Tibial artery (tissue), 4 donors: ENCODE results near the gene KCMF1.

ENCODE experiments used
- DNase-seq, 2 donors: peaks; one replicate each; pipeline ENCODE4 v3.0.0-alpha.2; 2019
- H3K27ac ChIP-seq, 2 donors: fragments of 200-600 bp; sonication (generic) in 1 of 2; 1 replicate in 1 of 2; 2 replicates in 1 of 2; pipeline ENCODE4 v1.5.1; 2018 to 2019; ENCODE audit warnings: mild to moderate bottlenecking in 1 of 2
- H3K27me3 ChIP-seq, 2 donors: fragments of 200-600 bp; sonication (generic) in 1 of 2; one replicate each; pipeline versions ENCODE4 v1.5.1 to v1.6.0; 2016 to 2019
- H3K36me3 ChIP-seq, 3 donors: fragments of 200-600 bp; sonication (generic) in 2 of 3; one replicate each; pipeline ENCODE4 v1.5.1; 2016 to 2019; ENCODE audit warnings: mild to moderate bottlenecking in 2 of 3
- H3K4me1 ChIP-seq, 4 donors: fragments of 200-600 bp; sonication (generic) in 2 of 4; 1 replicate in 3 of 4; 2 replicates in 1 of 4; pipeline ENCODE4 v1.5.1; 2016 to 2019
- H3K4me3 ChIP-seq, 2 donors: fragments of 200-600 bp; sonication (generic) in 1 of 2; 1 replicate in 1 of 2; 2 replicates in 1 of 2; pipeline ENCODE4 v1.5.1; 2018 to 2019; ENCODE audit warnings: mild to moderate bottlenecking in 2 of 2
- H3K9me3 ChIP-seq, 3 donors: fragments of 200-600 bp; sonication (generic) in 1 of 3; one replicate each; pipeline ENCODE4 v1.5.1; 2016 to 2019
- intact Hi-C: fragments of 100-400 bp; cut with DNase I; formaldehyde crosslinking; loops from one replicate; pipeline ENCODE4 v1.15.0; 2023; ENCODE audit warnings: low total_unique reads
- TF ChIP-seq, protein P1 (sequence below), 2 experiments: fragments of 200-600 bp in 1 of 2; fragments of 450-650 bp in 1 of 2; IDR thresholded peaks; one replicate each; pipeline ENCODE4 v1.5.1; 2017 to 2019; ENCODE audit warnings: antibody characterized with exemption in 2 of 2, mild to moderate bottlenecking in 1 of 2, moderate library complexity in 1 of 2

Gene KCMF1

GRCh38 chr2:85064927-85065577, 94.1 kb downstream of the KCMF1 start:
- H3K27ac ChIP-seq = no peak overlapping the region
- TF ChIP-seq, protein P1, sequence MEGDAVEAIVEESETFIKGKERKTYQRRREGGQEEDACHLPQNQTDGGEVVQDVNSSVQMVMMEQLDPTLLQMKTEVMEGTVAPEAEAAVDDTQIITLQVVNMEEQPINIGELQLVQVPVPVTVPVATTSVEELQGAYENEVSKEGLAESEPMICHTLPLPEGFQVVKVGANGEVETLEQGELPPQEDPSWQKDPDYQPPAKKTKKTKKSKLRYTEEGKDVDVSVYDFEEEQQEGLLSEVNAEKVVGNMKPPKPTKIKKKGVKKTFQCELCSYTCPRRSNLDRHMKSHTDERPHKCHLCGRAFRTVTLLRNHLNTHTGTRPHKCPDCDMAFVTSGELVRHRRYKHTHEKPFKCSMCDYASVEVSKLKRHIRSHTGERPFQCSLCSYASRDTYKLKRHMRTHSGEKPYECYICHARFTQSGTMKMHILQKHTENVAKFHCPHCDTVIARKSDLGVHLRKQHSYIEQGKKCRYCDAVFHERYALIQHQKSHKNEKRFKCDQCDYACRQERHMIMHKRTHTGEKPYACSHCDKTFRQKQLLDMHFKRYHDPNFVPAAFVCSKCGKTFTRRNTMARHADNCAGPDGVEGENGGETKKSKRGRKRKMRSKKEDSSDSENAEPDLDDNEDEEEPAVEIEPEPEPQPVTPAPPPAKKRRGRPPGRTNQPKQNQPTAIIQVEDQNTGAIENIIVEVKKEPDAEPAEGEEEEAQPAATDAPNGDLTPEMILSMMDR (IDR thresholded peaks at IDR 0.05) = no peak
- intact Hi-C loops = no loop called here

GRCh38 chr2:85066006-85066740, 95.2 kb downstream of the KCMF1 start:
- H3K36me3 ChIP-seq = no peaks in the 10 kb centered on the region
- no peak for DNase-seq
- no peak overlapping the region for H3K4me3 ChIP-seq
- H3K27me3 ChIP-seq = peaks cover 0 to 28% of the 10 kb centered on the region in 2 donors
- TF ChIP-seq, protein P1 (IDR thresholded peaks at IDR 0.05) = no peak
- H3K4me1 ChIP-seq = peaks cover 0 to 5% (median 1%) of the 10 kb centered on the region in 4 donors
- H3K27ac ChIP-seq = no peak overlapping the region
- intact Hi-C loops = no loop called here
- no peaks in the 10 kb centered on the region for H3K9me3 ChIP-seq

More at GRCh38 chr2:85064927-85065577, 94.1 kb downstream of the KCMF1 start:
- Histone ChIP-seq H3K36me3 (no peaks in the 10 kb centered on the region), H3K27me3 (peaks cover 0 to 28% of the 10 kb centered on the region in 2 donors), H3K4me1 (peaks cover 0 to 5% (median 1%) of the 10 kb centered on the region in 4 donors), H3K9me3 (no peaks in the 10 kb centered on the region), H3K4me3 (no peak overlapping the region)
- no peak for DNase-seq

DNA sequence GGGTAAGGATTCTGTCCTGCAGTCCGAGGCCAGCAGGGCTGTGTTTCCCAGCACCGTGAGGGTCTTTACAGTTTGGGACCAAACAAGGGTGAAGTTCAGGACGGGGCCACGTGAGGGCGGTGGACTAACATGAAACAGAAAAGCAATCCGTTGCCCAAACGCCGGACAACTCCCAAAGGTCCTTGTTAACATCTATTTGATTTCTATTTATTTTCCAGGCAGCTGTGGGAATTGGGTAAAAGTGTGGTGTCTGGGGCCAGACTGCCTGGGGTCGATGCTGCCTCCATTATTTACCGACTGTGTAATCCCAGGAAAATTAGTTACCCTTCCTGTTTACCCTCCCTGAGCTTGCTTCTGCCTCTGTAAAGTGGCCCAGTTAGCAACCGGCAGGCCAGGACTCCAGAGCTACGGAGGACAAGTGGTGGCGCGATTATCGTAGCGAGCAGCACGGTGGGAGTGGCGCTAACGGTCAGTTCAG, 96.0 kb downstream of the KCMF1 start:
- no peak overlapping the region for H3K27ac ChIP-seq
- peak overlapping the region; percentile 13 to 41 for H3K4me3 ChIP-seq

DNA sequence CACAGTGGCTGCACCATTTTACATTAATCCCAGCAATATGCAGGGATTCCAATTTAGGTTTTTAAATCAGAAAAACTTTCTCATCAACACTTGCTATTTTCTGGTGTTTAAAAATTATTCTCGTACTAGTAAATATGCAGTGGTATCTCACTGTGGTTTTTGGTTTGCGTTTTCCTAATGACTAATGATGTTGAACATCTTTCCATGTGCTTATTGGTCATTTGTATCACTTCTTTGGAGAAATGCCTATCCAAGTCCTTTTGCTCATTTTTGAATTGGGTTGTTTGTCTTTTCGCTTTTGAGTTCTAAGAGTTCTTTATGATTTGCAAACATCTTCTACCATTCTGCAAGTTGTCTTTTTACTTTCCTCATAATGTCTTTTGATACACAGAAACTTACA, 100.1 kb downstream of the KCMF1 start:
- Histone ChIP-seq H3K4me1 (peaks cover 0 to 5% (median 1%) of the 10 kb centered on the region in 4 donors), H3K27ac (no peak overlapping the region), H3K4me3 (no peak overlapping the region), H3K36me3 (no peaks in the 10 kb centered on the region), H3K9me3 (no peaks in the 10 kb centered on the region), H3K27me3 (peaks cover 0 to 1% of the 10 kb centered on the region in 2 donors)
- TF ChIP-seq, protein P1 (IDR thresholded peaks at IDR 0.05) = no peak
- no peak for DNase-seq
- intact Hi-C loops = no loop called here

More for the DNA sequence above, 96.0 kb downstream of the KCMF1 start:
- peaks cover 0 to 5% (median 1%) of the 10 kb centered on the region in 4 donors for H3K4me1 ChIP-seq
- intact Hi-C loops = loop anchor here (1.0 kb wide), 1 partner anchor 231 kb away; no protein-coding TSS in a partner anchor
- H3K36me3 ChIP-seq = no peaks in the 10 kb centered on the region
- TF ChIP-seq, protein P1 (IDR thresholded peaks at IDR 0.05) = peak; percentile 83 to 85
- peak; percentile 82 to 83 for DNase-seq
- peaks cover 0 to 28% of the 10 kb centered on the region in 2 donors for H3K27me3 ChIP-seq
- H3K9me3 ChIP-seq = no peaks in the 10 kb centered on the region

GRCh38 chr2:85073033-85073432, 102.1 kb downstream of the KCMF1 start:
- no peak for DNase-seq
- intact Hi-C loops = no loop called here
- Histone ChIP-seq H3K27ac (no peak overlapping the region), H3K4me1 (no peaks in the 10 kb centered on the region), H3K27me3 (peaks cover 0 to 6% of the 10 kb centered on the region in 2 donors), H3K4me3 (no peak overlapping the region), H3K9me3 (no peaks in the 10 kb centered on the region), H3K36me3 (no peaks in the 10 kb centered on the region)
- TF ChIP-seq, protein P1 (IDR thresholded peaks at IDR 0.05) = no peak
